IMR-90 (cell line): ENCODE results near the gene RGS10. TPM values are rescaled to one million over a fixed set of nuclear protein-coding genes. Genes with fewer than 3 reads are reported as not detected.

ENCODE experiments used
- ATAC-seq: fragments of 200-7000 bp; cut with Tn5 transposase; 2 replicates; pipeline ENCODE4 v1.9.1; 2020; ENCODE audit warnings: low read depth, mild to moderate bottlenecking, moderate library complexity
- BruUV-seq: library from RNA; stranded (reverse); fragments of 400-500 nt; replicated peaks from 2 replicates; lab custom pipeline; 2021; lab: Mats Ljungman, UMichigan
- CTCF ChIA-PET: fragments of 300-600 bp; formaldehyde crosslinking; extraction: SDS; loops from one replicate; lab custom pipeline; 2021; ENCODE audit warnings: antibody characterized with exemption; lab: Yijun Ruan, JAX
- POLR2A ChIA-PET: fragments of 300-600 bp; sonication (Branson Sonifier 250); formaldehyde crosslinking; loops from one replicate; lab custom pipeline; 2022; ENCODE audit warnings: antibody characterized with exemption; ENCODE audit not compliant: unreplicated experiment; lab: Charles Lee
- DNase-seq: peaks from one replicate; pipeline ENCODE4 v3.0.0; 2013
- H2AFZ ChIP-seq: replicated peaks from 2 replicates; pipeline ENCODE3; 2013; ENCODE audit warnings: low read length, mild to moderate bottlenecking; ENCODE audit not compliant: poor library complexity
- H2AK5ac ChIP-seq: 2 replicates; pipeline ENCODE4 v1.6.1; 2013; ENCODE audit warnings: low read depth, low read length, inconsistent platforms
- H2AK9ac ChIP-seq: replicated peaks from 2 replicates; pipeline ENCODE3; 2013; ENCODE audit warnings: mild to moderate bottlenecking, low read depth, low read length, moderate library complexity; ENCODE audit not compliant: poor library complexity
- H2BK120ac ChIP-seq: 2 replicates; pipeline ENCODE4 v1.6.1; 2013; ENCODE audit warnings: low read depth, low read length, inconsistent platforms
- H2BK15ac ChIP-seq: 3 replicates; pipeline ENCODE4 v1.6.1; 2013; ENCODE audit warnings: low read depth, low read length, inconsistent platforms
- H2BK20ac ChIP-seq: 2 replicates; pipeline ENCODE4 v1.6.1; 2013; ENCODE audit warnings: low read depth, mild to moderate bottlenecking, inconsistent platforms, low read length, moderate library complexity
- H2BK5ac ChIP-seq: 2 replicates; pipeline ENCODE4 v1.6.1; 2013; ENCODE audit warnings: mild to moderate bottlenecking, low read depth, low read length, inconsistent platforms; ENCODE audit not compliant: poor library complexity, severe bottlenecking
- H3K14ac ChIP-seq: replicated peaks from 2 replicates; pipeline ENCODE4 v1.6.1; 2013; ENCODE audit warnings: low read depth, low read length, inconsistent platforms
- H3K18ac ChIP-seq: 2 replicates; pipeline ENCODE4 v1.6.1; 2013; ENCODE audit warnings: low read depth, low read length, control low read depth
- H3K23ac ChIP-seq: 2 replicates; pipeline ENCODE4 v1.6.1; 2013; ENCODE audit warnings: low read depth, low read length, inconsistent platforms
- H3K27ac ChIP-seq: 2 replicates; pipeline ENCODE4 v1.5.1; 2013; ENCODE audit warnings: mild to moderate bottlenecking, control low read depth, low read length; ENCODE audit not compliant: insufficient read depth
- H3K27me3 ChIP-seq: 2 replicates; pipeline ENCODE4 v1.6.1; 2013; ENCODE audit warnings: low read length; ENCODE audit not compliant: control insufficient read depth, insufficient read depth
- H3K36me3 ChIP-seq: 2 replicates; pipeline ENCODE4 v1.6.1; 2013; ENCODE audit warnings: low read length, mixed read lengths; ENCODE audit not compliant: control insufficient read depth, insufficient read depth
- H3K4ac ChIP-seq: 2 replicates; pipeline ENCODE4 v1.6.1; 2013; ENCODE audit warnings: low read depth, low read length, inconsistent platforms
- H3K4me1 ChIP-seq: 2 replicates; pipeline ENCODE4 v1.6.1; 2013; ENCODE audit warnings: low read length, mixed read lengths; ENCODE audit not compliant: control insufficient read depth, insufficient read depth
- H3K4me2 ChIP-seq: 2 replicates; pipeline ENCODE4 v1.6.1; 2013; ENCODE audit warnings: low read depth, mild to moderate bottlenecking, control low read depth, low read length, moderate library complexity
- H3K4me3 ChIP-seq: 2 replicates; pipeline ENCODE4 v1.5.1; 2013; ENCODE audit warnings: low read depth, mild to moderate bottlenecking, control low read depth, low read length, moderate library complexity; ENCODE audit not compliant: insufficient read depth
- H3K56ac ChIP-seq: 2 replicates; pipeline ENCODE4 v1.6.1; 2013; ENCODE audit warnings: low read length, inconsistent platforms; ENCODE audit not compliant: insufficient read depth; ENCODE audit errors: extremely low read depth
- H3K79me1 ChIP-seq, 2 experiments: 2 replicates each; pipeline ENCODE4 v1.6.1; 2013; ENCODE audit warnings: low read length in 2 of 2, inconsistent platforms in 1 of 2, low read depth in 1 of 2
- H3K9ac ChIP-seq: 2 replicates; pipeline ENCODE4 v1.6.1; 2013; ENCODE audit warnings: low read depth, low read length, control low read depth
- H3K9me1 ChIP-seq: 2 replicates; pipeline ENCODE4 v1.6.1; 2013; ENCODE audit warnings: low read length, inconsistent platforms; ENCODE audit not compliant: insufficient read depth
- H3K9me3 ChIP-seq: 2 replicates; pipeline ENCODE4 v1.6.1; 2013; ENCODE audit warnings: low read length; ENCODE audit not compliant: control insufficient read depth, insufficient read depth
- H4K20me1 ChIP-seq: 2 replicates; pipeline ENCODE4 v1.6.1; 2013; ENCODE audit warnings: low read length, inconsistent platforms; ENCODE audit not compliant: insufficient read depth
- H4K5ac ChIP-seq: 2 replicates; pipeline ENCODE4 v1.6.1; 2013; ENCODE audit warnings: mild to moderate bottlenecking, low read depth, low read length, control low read depth
- H4K8ac ChIP-seq, 2 experiments: 2 replicates each; pipeline ENCODE4 v1.6.1; 2013; ENCODE audit warnings: low read depth in 2 of 2, low read length in 2 of 2, control low read depth in 1 of 2, inconsistent platforms in 1 of 2
- H4K91ac ChIP-seq: 2 replicates; pipeline ENCODE4 v1.6.1; 2013; ENCODE audit warnings: low read depth, low read length, inconsistent platforms; ENCODE audit not compliant: insufficient read depth
- BHLHE40 ChIP-seq: fragments of 150-350 bp; IDR thresholded peaks from 2 replicates; pipeline ENCODE4 v1.6.1; 2016; ENCODE audit warnings: mild to moderate bottlenecking, low read depth, low read length
- CEBPB ChIP-seq: IDR thresholded peaks from 2 replicates; pipeline ENCODE4 v1.6.1; 2012; ENCODE audit warnings: low read depth, low read length, improper control_type of control experiment
- CHD1 ChIP-seq: IDR thresholded peaks from 2 replicates; pipeline ENCODE4 v1.6.1; 2012; ENCODE audit warnings: low read depth, low read length, improper control_type of control experiment
- FOS ChIP-seq: fragments of 150-350 bp; IDR thresholded peaks from 2 replicates; pipeline ENCODE4 v1.6.1; 2016; ENCODE audit warnings: low read depth, low read length
- MAFK ChIP-seq: IDR thresholded peaks from 2 replicates; pipeline ENCODE4 v1.6.1; 2012; ENCODE audit warnings: low read depth, low read length, improper control_type of control experiment
- MAZ ChIP-seq: IDR thresholded peaks from 2 replicates; pipeline ENCODE4 v1.6.1; 2012; ENCODE audit warnings: low read depth, mild to moderate bottlenecking, low read length, improper control_type of control experiment, moderate library complexity, borderline replicate concordance
- MXI1 ChIP-seq: IDR thresholded peaks from 2 replicates; pipeline ENCODE4 v1.6.1; 2012; ENCODE audit warnings: low read depth, mild to moderate bottlenecking, low read length, moderate library complexity, borderline replicate concordance
- NFE2L2 ChIP-seq: fragments of 150-350 bp; IDR thresholded peaks from 2 replicates; pipeline ENCODE4 v1.6.1; 2016; ENCODE audit warnings: low read depth, mild to moderate bottlenecking, low read length
- POLR2A ChIP-seq: IDR thresholded peaks from 2 replicates; pipeline ENCODE4 v1.6.1; 2012; ENCODE audit warnings: mild to moderate bottlenecking, low read depth, low read length
- RAD21 ChIP-seq: IDR thresholded peaks from 2 replicates; pipeline ENCODE4 v1.6.1; 2012; ENCODE audit warnings: low read length, improper control_type of control experiment
- RFX5 ChIP-seq: IDR thresholded peaks from 2 replicates; pipeline ENCODE4 v1.8.0; 2012; ENCODE audit warnings: low read depth, mild to moderate bottlenecking, low read length, moderate library complexity
- SMC3 ChIP-seq: fragments of 150-350 bp; IDR thresholded peaks from 2 replicates; pipeline ENCODE4 v1.6.1; 2016; ENCODE audit warnings: low read depth, mild to moderate bottlenecking, antibody characterized with exemption, low read length, moderate library complexity
- dilution Hi-C: fragments of 300-500 bp; cut with HindIII; formaldehyde crosslinking; loops from one replicate; pipeline ENCODE4 v1.14.3; 2018; ENCODE audit warnings: low sequenced_read_pairs; ENCODE audit not compliant: unreplicated experiment
- in situ Hi-C: fragments of 300-500 bp; cut with MboI; formaldehyde crosslinking; loops from 3 replicates; pipeline ENCODE4 v1.14.3; 2019; ENCODE audit warnings: low sequenced_read_pairs, inconsistent platforms, mixed read lengths
- intact Hi-C: fragments of 100-400 bp; cut with micrococcal nuclease; formaldehyde crosslinking; loops from 2 replicates; pipeline ENCODE4 v1.10.0; 2022
- polyA plus RNA-seq, 3 experiments: library from polyadenylated mRNA; depleted of rRNA; stranded (reverse); fragments of >200 nt; gene quantifications; 2 replicates each; pipeline ENCODE4 v1.2.3, GENCODE V29; 2012; ENCODE audit warnings: low replicate concordance in 1 of 3
- total RNA-seq: library from RNA; depleted of rRNA; stranded (reverse); fragments of >200 nt; gene quantifications from 2 replicates; pipeline ENCODE4 v1.2.3, GENCODE V29; 2012
- TF ChIP-seq, protein P1 (sequence below): fragments of 150-350 bp; IDR thresholded peaks from 2 replicates; pipeline ENCODE4 v1.6.1; 2017; ENCODE audit warnings: mild to moderate bottlenecking, antibody characterized with exemption, low read length, low read depth
- TF ChIP-seq, protein P2 (sequence below): fragments of 150-350 bp; IDR thresholded peaks from 2 replicates; pipeline ENCODE4 v1.6.1; 2016; ENCODE audit warnings: low read depth, mild to moderate bottlenecking, low read length, moderate library complexity, borderline replicate concordance

RGS10 gene
- total and polyA plus RNA-seq, 2 of the 4 experiments (the other 2 are of a cell fraction): 35.3 to 89.7 TPM

DNA sequence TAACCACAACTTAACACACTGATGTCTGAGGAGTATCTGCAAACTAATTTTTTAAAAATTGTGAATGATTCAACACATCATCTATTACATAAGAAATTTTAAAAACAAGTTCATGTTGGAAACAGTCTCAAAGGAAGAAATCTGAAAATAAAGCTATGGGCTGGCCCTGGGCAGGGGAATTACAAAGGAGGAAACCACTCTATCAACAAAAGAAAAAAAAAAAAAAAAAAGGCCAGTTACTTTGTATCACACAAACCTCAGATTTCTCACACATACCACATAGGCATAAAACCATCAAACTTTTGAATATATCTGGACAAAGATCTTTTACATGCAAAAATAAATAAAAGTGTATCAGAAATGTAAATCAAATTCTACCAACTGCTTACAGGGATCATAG, 33.5 kb upstream of the RGS10 start:
- Histone ChIP-seq H4K5ac (no peak overlapping the region), H2AK9ac (no peak overlapping the region), H3K79me1 (peaks cover 8 to 12% of the 10 kb centered on the region in 2 experiments), H3K4me2 (no peak overlapping the region), H2BK120ac (no peak overlapping the region), H3K4me3 (no peak overlapping the region), H3K9ac (no peak overlapping the region), H3K27ac (no peak overlapping the region), H4K91ac (no peak overlapping the region), H3K23ac (no peak overlapping the region), H3K9me1 (no peaks in the 10 kb centered on the region), H3K9me3 (no peaks in the 10 kb centered on the region), H2AK5ac (no peak overlapping the region), H3K36me3 (peaks cover 41% of the 10 kb centered on the region), H2BK20ac (no peak overlapping the region), H3K4ac (no peak overlapping the region), H3K14ac (no peak overlapping the region), H2BK15ac (no peak overlapping the region), H2AFZ (no peak overlapping the region), H4K20me1 (no peaks in the 10 kb centered on the region; the same call in 1 of the 2 replicates), H4K8ac (no peak overlapping the region), H3K56ac (no peak overlapping the region), H3K27me3 (no peaks in the 10 kb centered on the region), H3K4me1 (no peaks in the 10 kb centered on the region), H2BK5ac (no peak overlapping the region), H3K18ac (no peak overlapping the region)
- in situ Hi-C loops (no loop called here), intact Hi-C loops (loop anchor here (2.0 to 5.0 kb wide), 2 partner anchors 17 to 519 kb away; no protein-coding TSS in a partner anchor), dilution Hi-C loops (no loop called here)
- ChIA-PET CTCF (interaction anchor here (0.6 to 1.0 kb wide), 4 partner anchors 87 to 515 kb away, joined by 3 to 5 read pairs (median 3); partner anchors contain the start of gene INPP5F), POLR2A (no interaction called here)
- no TSS peak for BruUV-seq
- no peak for DNase-seq
- TF ChIP-seq CHD1 (no peak), BHLHE40 (no peak), POLR2A (no peak), NFE2L2 (no peak), FOS (no peak), RAD21 (no peak), MAZ (no peak), RFX5 (no peak), CEBPB (no peak), SMC3 (no peak), MAFK (no peak), MXI1 (no peak)
- TF ChIP-seq, protein P1, sequence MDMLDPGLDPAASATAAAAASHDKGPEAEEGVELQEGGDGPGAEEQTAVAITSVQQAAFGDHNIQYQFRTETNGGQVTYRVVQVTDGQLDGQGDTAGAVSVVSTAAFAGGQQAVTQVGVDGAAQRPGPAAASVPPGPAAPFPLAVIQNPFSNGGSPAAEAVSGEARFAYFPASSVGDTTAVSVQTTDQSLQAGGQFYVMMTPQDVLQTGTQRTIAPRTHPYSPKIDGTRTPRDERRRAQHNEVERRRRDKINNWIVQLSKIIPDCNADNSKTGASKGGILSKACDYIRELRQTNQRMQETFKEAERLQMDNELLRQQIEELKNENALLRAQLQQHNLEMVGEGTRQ: no peak
- TF ChIP-seq, protein P2, sequence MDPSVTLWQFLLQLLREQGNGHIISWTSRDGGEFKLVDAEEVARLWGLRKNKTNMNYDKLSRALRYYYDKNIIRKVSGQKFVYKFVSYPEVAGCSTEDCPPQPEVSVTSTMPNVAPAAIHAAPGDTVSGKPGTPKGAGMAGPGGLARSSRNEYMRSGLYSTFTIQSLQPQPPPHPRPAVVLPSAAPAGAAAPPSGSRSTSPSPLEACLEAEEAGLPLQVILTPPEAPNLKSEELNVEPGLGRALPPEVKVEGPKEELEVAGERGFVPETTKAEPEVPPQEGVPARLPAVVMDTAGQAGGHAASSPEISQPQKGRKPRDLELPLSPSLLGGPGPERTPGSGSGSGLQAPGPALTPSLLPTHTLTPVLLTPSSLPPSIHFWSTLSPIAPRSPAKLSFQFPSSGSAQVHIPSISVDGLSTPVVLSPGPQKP: no peak
- ATAC-seq: no peak
